ENCODE measurements around the gene SEMA3F.

SEMA3F gene

GRCh38 chr3:50156549-50157493 lies 1.7 kb downstream of the SEMA3F start:
- DNase-seq, result no peak

GRCh38 chr3:50157827-50158529 lies 2.9 kb downstream of the SEMA3F start:
- no peak for DNase-seq

DNA sequence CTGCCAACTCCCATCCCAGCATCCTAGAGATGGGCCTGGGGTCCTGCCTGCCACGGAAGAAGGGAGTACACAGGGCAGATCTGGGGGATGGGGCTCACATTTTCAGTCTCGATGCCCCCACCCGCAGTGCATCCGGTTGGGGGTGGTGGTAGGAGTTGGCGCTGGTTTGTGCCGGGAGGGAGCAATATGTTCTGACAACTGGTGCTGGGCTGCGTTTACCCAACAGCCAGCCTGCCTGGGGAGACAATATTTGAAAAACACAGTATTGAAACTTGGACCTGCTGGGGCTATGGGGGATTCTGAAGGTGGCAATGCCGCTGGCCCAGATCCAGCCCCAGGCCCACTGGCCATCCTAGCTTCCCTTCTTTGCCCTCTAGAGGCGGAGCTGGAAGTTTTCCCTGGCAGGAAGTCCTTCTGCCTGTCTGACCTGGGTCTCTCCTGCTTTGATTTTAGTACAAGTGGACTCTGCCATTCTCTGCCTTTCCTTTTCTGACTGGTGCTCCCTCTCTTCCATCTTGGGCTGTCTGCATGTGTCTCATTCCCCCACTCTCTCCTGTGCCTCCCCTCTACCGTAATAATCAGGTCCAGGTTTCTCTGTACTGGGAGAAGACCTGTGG lies 3.5 kb downstream of the SEMA3F start:
- DNase-seq, result no peak

- no peak for DNase-seq
These were observed 5.4 kb downstream of the SEMA3F start for GRCh38 chr3:50160561-50160983.

- no peak for DNase-seq
These were observed 6.2 kb downstream of the SEMA3F start for GRCh38 chr3:50161320-50161719.

DNA sequence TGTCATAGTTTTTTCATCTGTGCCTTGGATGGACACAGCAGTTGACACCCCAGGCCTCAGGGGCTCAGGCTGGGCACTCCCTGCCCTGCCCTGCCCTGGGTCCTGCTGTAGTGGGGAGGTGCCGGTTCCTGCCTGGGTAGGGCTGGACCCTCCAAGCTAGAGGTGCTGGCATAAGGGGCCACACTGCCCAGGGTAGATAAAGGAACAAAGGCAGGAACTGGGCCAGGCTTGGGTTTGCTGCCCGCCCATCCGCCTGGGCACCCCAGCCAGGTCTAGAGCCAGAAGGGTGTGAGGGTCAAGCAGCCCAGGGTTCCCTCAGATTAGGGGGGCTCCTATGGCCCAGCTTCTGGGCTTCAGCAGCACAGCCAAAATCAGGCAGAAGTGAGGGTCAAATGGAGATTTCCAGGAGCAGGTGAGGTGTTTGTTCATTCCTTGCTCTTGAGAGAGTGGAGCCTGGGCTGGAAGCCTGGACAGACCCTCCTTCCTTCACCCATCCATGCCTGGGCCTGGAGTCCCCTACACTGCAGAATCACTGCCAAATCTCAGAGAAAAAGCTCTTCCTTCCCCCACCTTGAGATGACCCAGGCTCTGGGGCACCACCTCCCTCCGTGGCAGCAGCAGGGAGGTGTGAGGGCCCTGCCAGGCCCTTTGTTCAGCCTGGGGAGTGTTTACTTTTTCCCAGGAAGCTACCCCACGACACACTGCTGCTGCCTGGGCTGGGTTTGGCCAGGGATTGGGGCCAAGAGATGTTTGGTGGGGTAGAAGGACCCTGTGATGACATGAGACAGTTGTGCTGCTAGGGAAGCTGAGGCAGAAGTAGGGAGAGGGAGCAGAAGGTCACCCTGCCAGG lies 7.1 kb downstream of the SEMA3F start:
- no peak for DNase-seq

DNA sequence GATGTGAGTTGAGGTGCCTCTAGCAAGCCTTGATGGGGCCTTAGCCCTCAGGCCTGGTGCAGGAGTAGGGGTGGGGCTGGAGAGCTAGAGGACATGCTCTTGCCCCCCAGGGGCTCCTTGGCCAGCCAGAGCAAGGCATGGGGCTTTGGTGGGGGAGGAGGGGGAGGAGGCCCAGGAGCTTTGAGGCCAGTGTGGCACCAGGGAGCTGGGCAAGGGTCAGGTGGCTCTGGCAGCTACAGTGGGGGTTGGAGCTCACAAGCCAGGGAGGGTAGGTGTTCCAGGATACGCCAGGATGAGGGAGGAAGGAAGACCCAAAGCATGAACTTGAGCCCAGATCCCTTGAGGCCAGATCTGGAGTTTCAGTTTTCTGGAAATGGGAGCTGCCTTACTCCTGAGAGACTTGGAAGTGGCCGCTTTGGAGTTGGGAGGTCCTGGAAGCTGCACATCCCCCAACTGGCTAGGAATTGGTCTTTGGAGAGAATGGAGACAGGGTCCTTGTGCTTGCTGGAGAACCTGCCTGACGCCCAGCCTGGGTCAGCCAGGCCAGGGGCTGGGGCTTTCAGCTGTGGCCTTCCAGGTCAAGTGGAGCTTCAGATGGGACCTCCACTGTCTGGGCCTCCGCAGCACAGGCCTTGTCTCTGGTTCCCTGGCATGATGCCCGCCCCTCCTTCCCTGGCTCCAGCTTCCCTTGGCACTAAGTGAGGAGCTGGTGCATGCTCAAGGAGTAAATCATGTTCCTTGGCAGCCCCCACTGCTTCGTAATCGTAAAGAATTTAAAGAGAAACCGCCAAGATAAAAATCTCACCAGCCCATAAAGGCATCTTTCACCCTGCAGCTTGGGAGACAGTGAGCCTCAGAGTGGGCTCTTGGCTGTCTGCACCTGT lies 8.7 kb downstream of the SEMA3F start:
- no peak for DNase-seq

- no peak for DNase-seq
These were observed 9.4 kb downstream of the SEMA3F start for GRCh38 chr3:50164481-50164880.

DNA sequence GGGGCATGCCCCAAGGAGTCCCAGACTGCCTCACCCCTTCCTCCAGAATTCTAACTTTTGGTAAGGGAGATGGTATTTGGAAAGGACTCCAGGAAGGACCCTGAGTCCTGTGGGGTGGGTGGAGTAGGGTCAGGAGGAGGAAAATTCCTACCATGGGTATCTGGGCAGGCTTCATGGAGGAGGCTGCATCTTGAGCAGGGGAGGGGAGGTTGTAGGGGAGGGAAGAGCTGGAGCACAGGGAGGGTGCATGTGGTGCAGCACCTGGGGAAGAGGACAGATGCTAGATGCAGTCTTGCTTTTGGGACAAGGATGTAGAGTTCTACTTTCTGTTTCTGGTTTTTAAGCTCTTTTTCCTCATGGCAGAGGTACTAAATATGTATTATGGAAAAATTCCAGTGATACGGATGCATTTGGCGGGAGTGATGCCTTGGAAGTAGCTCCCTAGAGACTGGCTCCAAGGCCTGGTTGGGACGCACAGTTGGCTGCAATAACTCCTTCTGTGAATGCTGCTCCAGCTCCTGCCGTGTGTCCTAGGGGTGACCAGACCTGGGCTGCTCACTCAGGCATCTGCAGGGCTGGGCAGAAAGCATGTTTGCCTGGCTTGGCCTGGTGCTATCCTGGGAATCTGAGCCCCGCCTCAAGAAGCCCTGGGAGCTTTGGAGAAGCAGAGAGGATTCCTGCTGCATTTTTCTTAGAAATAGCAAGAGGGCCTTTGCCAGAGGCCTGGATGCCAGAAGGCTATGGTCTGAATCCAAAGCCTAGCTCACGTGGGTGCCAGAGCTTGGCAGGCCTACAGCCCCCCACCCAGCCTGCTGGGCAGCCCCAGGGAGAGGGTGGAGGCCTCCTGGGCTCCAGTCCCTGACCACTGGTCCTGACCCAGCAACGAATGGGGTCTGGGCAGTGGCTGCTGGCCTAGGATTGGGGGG lies 10.1 kb downstream of the SEMA3F start:
- no peak for DNase-seq

GRCh38 chr3:50165910-50166538 lies 10.9 kb downstream of the SEMA3F start:
- DNase-seq, result no peak

DNA sequence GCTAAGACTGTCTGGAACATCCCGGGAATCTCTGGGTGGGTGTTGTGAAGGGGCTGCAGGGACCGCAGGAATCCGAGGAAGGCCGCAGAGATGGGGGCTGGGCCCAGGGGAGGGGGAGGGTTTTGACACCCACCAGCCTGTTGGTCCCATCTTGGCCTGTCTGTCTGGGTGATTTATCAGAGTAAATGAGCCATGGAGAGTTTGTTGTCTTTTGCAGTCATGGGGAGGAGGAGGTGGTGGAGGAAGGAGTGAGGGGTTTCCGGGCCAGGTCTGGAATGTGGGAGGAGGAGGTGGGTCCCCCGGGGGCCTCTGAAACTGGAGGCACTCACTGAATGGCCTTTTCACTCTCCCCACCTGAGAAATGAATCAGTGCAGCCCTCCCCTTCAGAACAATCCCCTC lies 11.5 kb downstream of the SEMA3F start:
- DNase-seq, result no peak

GRCh38 chr3:50167069-50167840 lies 12.1 kb downstream of the SEMA3F start:
- no peak for DNase-seq

DNA sequence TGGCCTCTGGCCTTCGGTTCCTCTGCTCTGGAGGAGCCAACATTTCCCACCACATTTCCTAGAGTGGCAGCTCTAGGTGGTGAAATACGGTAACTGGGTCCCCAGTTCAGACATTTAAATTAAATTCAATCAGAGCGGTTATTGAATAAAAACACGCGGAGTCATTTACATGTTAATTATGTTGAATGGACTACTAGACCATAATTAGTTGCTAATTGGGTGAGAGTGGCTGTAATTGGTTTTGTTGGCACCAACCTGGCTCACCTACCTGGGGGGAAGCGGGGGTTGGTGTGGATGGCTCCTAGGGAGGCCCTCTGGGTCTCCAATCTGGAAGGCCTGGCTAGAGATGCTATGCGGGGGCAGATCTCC lies 12.7 kb downstream of the SEMA3F start:
- DNase-seq, result no peak

DNA sequence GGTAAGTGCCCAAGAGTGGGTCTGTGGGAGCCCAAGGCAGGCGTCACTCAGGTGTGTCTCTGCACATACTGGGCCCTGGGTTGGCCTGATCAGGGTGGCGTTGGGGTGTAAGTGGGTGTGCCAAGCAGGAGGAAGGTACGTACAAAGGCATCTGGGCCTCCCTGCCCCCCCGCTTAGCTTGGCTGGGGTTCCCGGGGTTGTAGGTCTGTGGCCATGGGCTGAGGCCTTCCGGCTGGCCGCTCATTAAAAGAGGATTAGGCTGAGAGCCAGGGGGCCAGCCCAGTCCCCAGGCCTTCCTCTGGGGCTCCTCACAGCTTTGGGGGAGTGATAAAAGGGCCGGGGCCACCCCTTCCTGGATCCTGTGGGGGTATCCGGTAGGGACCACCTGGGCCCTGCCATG lies 13.3 kb downstream of the SEMA3F start:
- no peak for DNase-seq

DNA sequence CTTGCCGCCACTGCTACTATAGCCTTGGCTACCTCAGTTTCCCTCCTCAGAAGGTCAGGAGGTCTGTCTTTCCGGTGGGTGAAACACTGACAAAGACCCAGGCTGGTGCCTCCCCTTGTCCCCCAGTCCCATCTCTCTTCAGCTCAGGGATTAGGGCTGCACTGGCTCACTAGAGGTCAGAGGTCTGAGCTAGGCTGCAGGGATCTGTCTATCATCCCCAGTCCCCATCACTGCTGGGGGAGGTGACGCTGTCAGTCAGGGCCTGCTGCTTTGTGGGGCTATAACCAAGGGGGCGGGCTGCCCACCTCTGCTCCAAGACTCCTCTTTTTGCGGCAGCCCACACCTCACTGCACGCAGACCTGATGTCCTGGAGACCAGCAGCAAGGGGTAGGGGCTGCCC lies 13.7 kb downstream of the SEMA3F start:
- DNase-seq, result no peak

- no peak for DNase-seq
These were observed 14.2 kb downstream of the SEMA3F start for GRCh38 chr3:50169232-50169832.

DNA sequence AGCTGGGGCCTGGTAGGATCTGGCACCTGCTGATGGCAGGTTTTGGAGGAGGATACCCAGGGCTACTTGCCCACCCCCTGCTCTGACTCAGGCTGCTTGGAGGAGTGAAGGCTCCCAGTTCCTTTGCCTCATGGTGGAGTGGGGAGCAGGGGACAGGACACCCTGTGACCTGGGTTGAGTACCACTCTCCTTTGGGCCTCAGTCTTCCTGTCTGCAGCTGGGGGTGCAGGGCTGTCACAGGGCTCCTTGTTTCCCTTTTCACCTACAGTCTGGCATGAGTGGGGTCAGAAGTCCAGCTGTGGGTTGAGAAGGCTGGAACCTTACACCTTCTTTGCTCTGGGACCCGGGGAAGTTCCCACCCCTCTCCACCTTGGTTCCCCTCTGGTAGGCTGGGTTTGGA lies 14.7 kb downstream of the SEMA3F start:
- no peak for DNase-seq

GRCh38 chr3:50170689-50171088 lies 15.6 kb downstream of the SEMA3F start:
- no peak for DNase-seq

Measured in activated CD4-positive, alpha-beta T cell treated with anti-CD3 and anti-CD28 coated beads, Interleukin-2, amount 50 U/mL, for 4 hours (primary cell).